ENCODE measurements around the gene CCSER1. TPM values are rescaled to one million over a fixed set of nuclear protein-coding genes. Genes with fewer than 3 reads are reported as not detected.

CCSER1 gene
- polyA plus RNA-seq, 1 donor from 2014 or later = 20.8 TPM

DNA sequence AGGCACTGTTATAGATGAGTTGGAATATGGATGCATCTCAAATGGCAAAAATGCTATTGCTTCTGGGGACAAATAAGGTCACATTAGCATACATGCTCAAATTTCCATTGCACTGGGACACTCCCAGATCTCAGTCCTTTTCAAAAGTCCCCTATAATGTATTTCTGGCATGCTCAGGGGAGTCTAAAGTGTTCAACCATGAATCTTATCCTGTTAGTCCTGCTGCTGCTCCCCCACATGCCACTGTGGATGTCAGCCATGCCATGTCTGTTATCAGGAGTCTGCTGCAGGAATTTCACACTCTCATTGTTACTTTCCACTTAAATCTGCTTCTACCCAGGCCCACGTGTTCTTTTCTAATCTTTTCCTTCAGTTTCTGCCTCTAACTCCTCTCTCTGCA, 1000.6 kb downstream of the CCSER1 start:
- H2AFZ ChIP-seq (ENCODE audit: low read depth, low read length) = no peak overlapping the region
- H3K79me2 ChIP-seq (replicated peaks; ENCODE audit: insufficient read depth, low read length) = no peaks in the 10 kb centered on the region
- no peaks in the 10 kb centered on the region for H4K20me1 ChIP-seq (ENCODE audit: insufficient read depth)
- no peaks in the 10 kb centered on the region for H3K27me3 ChIP-seq (ENCODE audit: insufficient read depth, low read depth, low read length)
- peak overlapping the region; percentile 23 for H3K4me2 ChIP-seq (ENCODE audit: low read length)
- H3K9me3 ChIP-seq (ENCODE audit: low read length) = no peaks in the 10 kb centered on the region
- peak overlapping the region; percentile 1 for H3K4me3 ChIP-seq (ENCODE audit: low read length)
- TF ChIP-seq, protein P1, sequence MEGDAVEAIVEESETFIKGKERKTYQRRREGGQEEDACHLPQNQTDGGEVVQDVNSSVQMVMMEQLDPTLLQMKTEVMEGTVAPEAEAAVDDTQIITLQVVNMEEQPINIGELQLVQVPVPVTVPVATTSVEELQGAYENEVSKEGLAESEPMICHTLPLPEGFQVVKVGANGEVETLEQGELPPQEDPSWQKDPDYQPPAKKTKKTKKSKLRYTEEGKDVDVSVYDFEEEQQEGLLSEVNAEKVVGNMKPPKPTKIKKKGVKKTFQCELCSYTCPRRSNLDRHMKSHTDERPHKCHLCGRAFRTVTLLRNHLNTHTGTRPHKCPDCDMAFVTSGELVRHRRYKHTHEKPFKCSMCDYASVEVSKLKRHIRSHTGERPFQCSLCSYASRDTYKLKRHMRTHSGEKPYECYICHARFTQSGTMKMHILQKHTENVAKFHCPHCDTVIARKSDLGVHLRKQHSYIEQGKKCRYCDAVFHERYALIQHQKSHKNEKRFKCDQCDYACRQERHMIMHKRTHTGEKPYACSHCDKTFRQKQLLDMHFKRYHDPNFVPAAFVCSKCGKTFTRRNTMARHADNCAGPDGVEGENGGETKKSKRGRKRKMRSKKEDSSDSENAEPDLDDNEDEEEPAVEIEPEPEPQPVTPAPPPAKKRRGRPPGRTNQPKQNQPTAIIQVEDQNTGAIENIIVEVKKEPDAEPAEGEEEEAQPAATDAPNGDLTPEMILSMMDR (IDR thresholded peaks at IDR 0.05; ENCODE audit: poor library complexity, severe bottlenecking) = no peak
- TF ChIP-seq EZH2 (IDR thresholded peaks at IDR 0.05; ENCODE audit: borderline replicate concordance, insufficient read depth, low read length, poor library complexity, severe bottlenecking) (no peak), MXI1 (conservative IDR thresholded peaks at IDR 0.05; ENCODE audit: poor library complexity, severe bottlenecking) (no peak), EP300 (conservative IDR thresholded peaks at IDR 0.05; ENCODE audit: poor library complexity, severe bottlenecking) (no peak), SMC3 (conservative IDR thresholded peaks at IDR 0.05; ENCODE audit: poor library complexity) (no peak), RAD21 (conservative IDR thresholded peaks at IDR 0.05) (no peak), TAF1 (IDR thresholded peaks at IDR 0.05; ENCODE audit: low read depth) (no peak), POLR2AphosphoS5 (IDR thresholded peaks at IDR 0.05) (no peak)
- TF ChIP-seq, protein P2, sequence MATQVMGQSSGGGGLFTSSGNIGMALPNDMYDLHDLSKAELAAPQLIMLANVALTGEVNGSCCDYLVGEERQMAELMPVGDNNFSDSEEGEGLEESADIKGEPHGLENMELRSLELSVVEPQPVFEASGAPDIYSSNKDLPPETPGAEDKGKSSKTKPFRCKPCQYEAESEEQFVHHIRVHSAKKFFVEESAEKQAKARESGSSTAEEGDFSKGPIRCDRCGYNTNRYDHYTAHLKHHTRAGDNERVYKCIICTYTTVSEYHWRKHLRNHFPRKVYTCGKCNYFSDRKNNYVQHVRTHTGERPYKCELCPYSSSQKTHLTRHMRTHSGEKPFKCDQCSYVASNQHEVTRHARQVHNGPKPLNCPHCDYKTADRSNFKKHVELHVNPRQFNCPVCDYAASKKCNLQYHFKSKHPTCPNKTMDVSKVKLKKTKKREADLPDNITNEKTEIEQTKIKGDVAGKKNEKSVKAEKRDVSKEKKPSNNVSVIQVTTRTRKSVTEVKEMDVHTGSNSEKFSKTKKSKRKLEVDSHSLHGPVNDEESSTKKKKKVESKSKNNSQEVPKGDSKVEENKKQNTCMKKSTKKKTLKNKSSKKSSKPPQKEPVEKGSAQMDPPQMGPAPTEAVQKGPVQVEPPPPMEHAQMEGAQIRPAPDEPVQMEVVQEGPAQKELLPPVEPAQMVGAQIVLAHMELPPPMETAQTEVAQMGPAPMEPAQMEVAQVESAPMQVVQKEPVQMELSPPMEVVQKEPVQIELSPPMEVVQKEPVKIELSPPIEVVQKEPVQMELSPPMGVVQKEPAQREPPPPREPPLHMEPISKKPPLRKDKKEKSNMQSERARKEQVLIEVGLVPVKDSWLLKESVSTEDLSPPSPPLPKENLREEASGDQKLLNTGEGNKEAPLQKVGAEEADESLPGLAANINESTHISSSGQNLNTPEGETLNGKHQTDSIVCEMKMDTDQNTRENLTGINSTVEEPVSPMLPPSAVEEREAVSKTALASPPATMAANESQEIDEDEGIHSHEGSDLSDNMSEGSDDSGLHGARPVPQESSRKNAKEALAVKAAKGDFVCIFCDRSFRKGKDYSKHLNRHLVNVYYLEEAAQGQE (IDR thresholded peaks at IDR 0.05; ENCODE audit: borderline replicate concordance) = no peak
- no peak overlapping the region for H3K9ac ChIP-seq (ENCODE audit: low read length)
- H3K9me2 ChIP-seq (ENCODE audit: insufficient read depth, low read length) = no peaks in the 10 kb centered on the region
- H3F3A ChIP-seq (ENCODE audit: insufficient read depth, low read length, poor library complexity, severe bottlenecking) = peaks cover 9% of the 10 kb centered on the region
- H3K36me3 ChIP-seq (ENCODE audit: insufficient read depth, low read length) = no peaks in the 10 kb centered on the region
- H3K27ac ChIP-seq (ENCODE audit: low read length) = peak overlapping the region; percentile 58

DNA sequence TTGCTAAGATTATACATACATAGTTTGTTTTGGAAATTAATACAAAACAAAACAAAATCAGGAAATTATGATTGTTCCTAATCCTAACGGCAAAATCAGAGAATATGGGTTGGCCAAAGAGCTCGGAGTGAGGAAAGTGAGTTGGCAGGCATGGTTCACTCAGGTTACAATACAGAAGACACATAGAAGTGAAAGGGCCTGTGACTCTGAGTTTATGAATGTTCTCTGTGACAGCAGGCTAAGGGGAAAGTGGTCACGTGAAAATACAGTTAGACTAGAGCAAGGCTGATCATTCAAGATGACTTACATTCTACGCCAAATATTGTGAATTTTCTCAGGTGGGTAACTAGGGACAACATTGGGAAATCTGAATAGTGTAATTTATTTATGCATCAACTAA, 1001.3 kb downstream of the CCSER1 start:
- Histone ChIP-seq H3K4me3 (ENCODE audit: low read length) (no peak overlapping the region), H3K27ac (ENCODE audit: low read length) (no peak overlapping the region), H3K27me3 (ENCODE audit: insufficient read depth, low read depth, low read length) (no peaks in the 10 kb centered on the region), H3K9me2 (ENCODE audit: insufficient read depth, low read length) (no peaks in the 10 kb centered on the region), H3K4me2 (ENCODE audit: low read length) (no peak overlapping the region), H3F3A (ENCODE audit: insufficient read depth, low read length, poor library complexity, severe bottlenecking) (peaks cover 9% of the 10 kb centered on the region), H3K9ac (ENCODE audit: low read length) (no peak overlapping the region), H3K9me3 (ENCODE audit: low read length) (no peaks in the 10 kb centered on the region), H3K36me3 (ENCODE audit: insufficient read depth, low read length) (no peaks in the 10 kb centered on the region), H3K79me2 (replicated peaks; ENCODE audit: insufficient read depth, low read length) (no peaks in the 10 kb centered on the region), H2AFZ (ENCODE audit: low read depth, low read length) (no peak overlapping the region), H4K20me1 (ENCODE audit: insufficient read depth) (no peaks in the 10 kb centered on the region)
- TF ChIP-seq EP300 (conservative IDR thresholded peaks at IDR 0.05; ENCODE audit: poor library complexity, severe bottlenecking) = no peak
- no peak for TF ChIP-seq TAF1 (IDR thresholded peaks at IDR 0.05; ENCODE audit: low read depth)
- no peak for TF ChIP-seq MXI1 (conservative IDR thresholded peaks at IDR 0.05; ENCODE audit: poor library complexity, severe bottlenecking)
- no peak for TF ChIP-seq POLR2AphosphoS5 (IDR thresholded peaks at IDR 0.05)
- TF ChIP-seq, protein P2 (IDR thresholded peaks at IDR 0.05; ENCODE audit: borderline replicate concordance) = no peak
- no peak for TF ChIP-seq RAD21 (conservative IDR thresholded peaks at IDR 0.05)

All from neural cell (in vitro differentiated cells).